Measurements from ENCODE around the gene MAP2. TPM values are rescaled to one million over a fixed set of nuclear protein-coding genes. Genes with fewer than 3 reads are reported as not detected.
A peak's percentile ranks its signal among the peaks of the same experiment; 100 is the strongest.

Gene MAP2
- polyA plus RNA-seq, 1 donor (not counting 4 experiments of a cell fraction or from before 2014, with no cell fraction given): 16.2 TPM

GRCh38 chr2:209496586-209496982 is 72.7 kb downstream of the MAP2 start:
- peaks cover 17% of the 10 kb centered on the region for H3K4me1 ChIP-seq (ENCODE audit: control insufficient read depth, extremely low read depth, insufficient read depth, low read length)
- DNase-seq (ENCODE audit: low read depth, low spot score) (no peak), FAIRE-seq (no peak)
- no peak overlapping the region for H3K4me2 ChIP-seq (ENCODE audit: control insufficient read depth, extremely low read depth, insufficient read depth, low read depth, low read length)
- H3K27me3 ChIP-seq (ENCODE audit: control insufficient read depth, extremely low read depth, insufficient read depth, low read length): no peaks in the 10 kb centered on the region
- H2AFZ ChIP-seq (ENCODE audit: control insufficient read depth, low read length): no peak overlapping the region
- H4K20me1 ChIP-seq (ENCODE audit: control insufficient read depth, extremely low read depth, insufficient read depth, low read length): no peaks in the 10 kb centered on the region
- H3K4me3 ChIP-seq (ENCODE audit: control insufficient read depth in 2 of 3, extremely low read depth in 1 of 3, insufficient read depth in 2 of 3, low read depth in 1 of 3, low read length in 3 of 3): no peak overlapping the region
- peaks cover 0 to 1% of the 10 kb centered on the region in 2 experiments for H3K36me3 ChIP-seq (ENCODE audit: control insufficient read depth in 2 of 2, extremely low read depth in 1 of 2, insufficient read depth in 2 of 2, low read length in 2 of 2)
- H3K9me1 ChIP-seq (ENCODE audit: control insufficient read depth, extremely low read depth, insufficient read depth, low read length): no peaks in the 10 kb centered on the region
- H3K27ac ChIP-seq (ENCODE audit: control insufficient read depth, insufficient read depth, low read length): peak overlapping the region; percentile 65
- TF ChIP-seq CTCF (optimal IDR thresholded peaks at IDR 0.05 in 1 of 3, IDR thresholded peaks at IDR 0.05 in 1 of 3, conservative IDR thresholded peaks at IDR 0.05 in 1 of 3; ENCODE audit: extremely low read depth in 1 of 3, insufficient read depth in 2 of 3, low read length in 3 of 3) (no peak), EZH2 (IDR thresholded peaks at IDR 0.05; ENCODE audit: low read length) (no peak)
- H3K79me2 ChIP-seq (ENCODE audit: control insufficient read depth, insufficient read depth, low read length): no peaks in the 10 kb centered on the region
- dilution Hi-C loops (cut with MboI; ENCODE audit: extremely low pct_ligation_motif_present, low sequenced_read_pairs): no loop called here
- no peak overlapping the region for H3K9ac ChIP-seq (ENCODE audit: control insufficient read depth, extremely low read depth, insufficient read depth, low read length)
- no peaks in the 10 kb centered on the region for H3K9me3 ChIP-seq (ENCODE audit: control insufficient read depth, low read depth, low read length)

GRCh38 chr2:209498614-209499013 is 74.8 kb downstream of the MAP2 start:
- H3K36me3 ChIP-seq (ENCODE audit: control insufficient read depth in 2 of 2, extremely low read depth in 1 of 2, insufficient read depth in 2 of 2, low read length in 2 of 2): peaks cover 0 to 1% of the 10 kb centered on the region in 2 experiments
- no peak for DNase-seq (ENCODE audit: low read depth, low spot score)
- TF ChIP-seq EZH2 (IDR thresholded peaks at IDR 0.05; ENCODE audit: low read length) (no peak), CTCF (optimal IDR thresholded peaks at IDR 0.05 in 1 of 3, IDR thresholded peaks at IDR 0.05 in 1 of 3, conservative IDR thresholded peaks at IDR 0.05 in 1 of 3; ENCODE audit: extremely low read depth in 1 of 3, insufficient read depth in 2 of 3, low read length in 3 of 3) (no peak)
- H3K9me3 ChIP-seq (ENCODE audit: control insufficient read depth, low read depth, low read length): no peaks in the 10 kb centered on the region
- H2AFZ ChIP-seq (ENCODE audit: control insufficient read depth, low read length): no peak overlapping the region
- H3K9me1 ChIP-seq (ENCODE audit: control insufficient read depth, extremely low read depth, insufficient read depth, low read length): no peaks in the 10 kb centered on the region
- no peaks in the 10 kb centered on the region for H4K20me1 ChIP-seq (ENCODE audit: control insufficient read depth, extremely low read depth, insufficient read depth, low read length)
- no peak for FAIRE-seq
- H3K4me3 ChIP-seq (ENCODE audit: control insufficient read depth in 2 of 3, extremely low read depth in 1 of 3, insufficient read depth in 2 of 3, low read depth in 1 of 3, low read length in 3 of 3): no peak overlapping the region
- H3K4me2 ChIP-seq (ENCODE audit: control insufficient read depth, extremely low read depth, insufficient read depth, low read depth, low read length): no peak overlapping the region
- dilution Hi-C loops (cut with MboI; ENCODE audit: extremely low pct_ligation_motif_present, low sequenced_read_pairs): no loop called here
- no peak overlapping the region for H3K9ac ChIP-seq (ENCODE audit: control insufficient read depth, extremely low read depth, insufficient read depth, low read length)
- no peaks in the 10 kb centered on the region for H3K27me3 ChIP-seq (ENCODE audit: control insufficient read depth, extremely low read depth, insufficient read depth, low read length)
- H3K4me1 ChIP-seq (ENCODE audit: control insufficient read depth, extremely low read depth, insufficient read depth, low read length): peaks cover 17% of the 10 kb centered on the region
- no peak overlapping the region for H3K27ac ChIP-seq (ENCODE audit: control insufficient read depth, insufficient read depth, low read length)
- H3K79me2 ChIP-seq (ENCODE audit: control insufficient read depth, insufficient read depth, low read length): no peaks in the 10 kb centered on the region
